ENCODE measurements around the gene LONP1. TPM values are rescaled to one million over a fixed set of nuclear protein-coding genes. Genes with fewer than 3 reads are reported as not detected.

The LONP1 gene
- polyA plus RNA-seq, 2 of the 4 experiments (the other 2 are of a cell fraction): 42.7 to 68.9 TPM

DNA sequence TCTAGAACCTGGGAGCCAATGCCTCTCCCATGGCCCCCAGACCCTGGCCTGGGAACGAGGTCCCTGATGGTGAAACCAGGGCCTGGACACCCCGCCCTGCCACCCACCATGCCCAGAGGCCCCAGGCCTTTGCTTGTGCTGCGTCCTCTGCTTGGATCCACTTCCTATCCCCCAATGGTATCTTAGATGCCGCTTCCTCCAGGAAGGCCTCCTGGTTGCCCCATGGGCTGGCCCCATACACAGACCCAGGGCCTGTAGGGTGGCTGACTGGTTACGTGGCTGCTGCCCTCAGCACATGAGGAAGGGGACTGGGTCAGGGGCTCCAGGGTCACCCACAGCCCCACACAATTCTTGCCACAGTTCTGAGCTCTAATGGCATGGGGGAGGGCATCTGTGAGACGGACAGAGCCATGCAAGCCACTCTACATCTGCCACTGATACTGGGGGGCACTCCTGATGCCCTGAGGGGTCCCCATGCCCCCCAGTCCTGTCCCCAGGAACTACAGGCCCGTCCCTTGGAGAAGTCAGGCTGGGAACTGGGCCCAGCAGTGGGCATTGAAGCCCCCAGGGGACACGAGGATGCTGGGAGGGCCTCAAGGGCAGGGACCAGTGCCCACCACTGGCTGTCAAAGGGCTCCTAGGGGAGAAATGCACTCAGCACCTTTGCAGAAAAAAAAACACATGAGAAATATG, 24.8 kb downstream of the LONP1 start:
- no peak for FAIRE-seq
- peaks cover 13% of the 10 kb centered on the region for H3K4me1 ChIP-seq

GRCh38 chr19:5694167-5694955, 25.6 kb downstream of the LONP1 start:
- CTCF ChIA-PET: no interaction called here
- no peaks in the 10 kb centered on the region for H3K9me3 ChIP-seq
- FAIRE-seq: no peak
- H3K27ac ChIP-seq: no peak overlapping the region
- ATAC-seq: no peak
- no peak for TF ChIP-seq JUNB (IDR thresholded peaks at IDR 0.05)
- TF ChIP-seq JUN (IDR thresholded peaks at IDR 0.05): 0 out of 5 replicates have a peak, but pooled peaks of 1 of the 2 experiments have one; percentile 22
- H3K4me1 ChIP-seq: peaks cover 13% of the 10 kb centered on the region
- POLR2A ChIA-PET: no interaction called here
- no peak overlapping the region for H3K4me3 ChIP-seq
- H3K4me2 ChIP-seq: no peak overlapping the region
- WGBS (ENCODE audit: missing lambda C conversion rate): 86% methylated on average over 8 of the region's 45 CpGs
- no peak for DNase-seq (ENCODE audit: low read depth in 1 of 2, low spot score in 1 of 2)

More for the DNA sequence above, 24.8 kb downstream of the LONP1 start:
- no peak for ATAC-seq
- no peak overlapping the region for H3K4me2 ChIP-seq
- DNase-seq (ENCODE audit: low read depth in 1 of 2, low spot score in 1 of 2): no peak
- H3K27ac ChIP-seq: no peak overlapping the region
- TF ChIP-seq, protein P1, sequence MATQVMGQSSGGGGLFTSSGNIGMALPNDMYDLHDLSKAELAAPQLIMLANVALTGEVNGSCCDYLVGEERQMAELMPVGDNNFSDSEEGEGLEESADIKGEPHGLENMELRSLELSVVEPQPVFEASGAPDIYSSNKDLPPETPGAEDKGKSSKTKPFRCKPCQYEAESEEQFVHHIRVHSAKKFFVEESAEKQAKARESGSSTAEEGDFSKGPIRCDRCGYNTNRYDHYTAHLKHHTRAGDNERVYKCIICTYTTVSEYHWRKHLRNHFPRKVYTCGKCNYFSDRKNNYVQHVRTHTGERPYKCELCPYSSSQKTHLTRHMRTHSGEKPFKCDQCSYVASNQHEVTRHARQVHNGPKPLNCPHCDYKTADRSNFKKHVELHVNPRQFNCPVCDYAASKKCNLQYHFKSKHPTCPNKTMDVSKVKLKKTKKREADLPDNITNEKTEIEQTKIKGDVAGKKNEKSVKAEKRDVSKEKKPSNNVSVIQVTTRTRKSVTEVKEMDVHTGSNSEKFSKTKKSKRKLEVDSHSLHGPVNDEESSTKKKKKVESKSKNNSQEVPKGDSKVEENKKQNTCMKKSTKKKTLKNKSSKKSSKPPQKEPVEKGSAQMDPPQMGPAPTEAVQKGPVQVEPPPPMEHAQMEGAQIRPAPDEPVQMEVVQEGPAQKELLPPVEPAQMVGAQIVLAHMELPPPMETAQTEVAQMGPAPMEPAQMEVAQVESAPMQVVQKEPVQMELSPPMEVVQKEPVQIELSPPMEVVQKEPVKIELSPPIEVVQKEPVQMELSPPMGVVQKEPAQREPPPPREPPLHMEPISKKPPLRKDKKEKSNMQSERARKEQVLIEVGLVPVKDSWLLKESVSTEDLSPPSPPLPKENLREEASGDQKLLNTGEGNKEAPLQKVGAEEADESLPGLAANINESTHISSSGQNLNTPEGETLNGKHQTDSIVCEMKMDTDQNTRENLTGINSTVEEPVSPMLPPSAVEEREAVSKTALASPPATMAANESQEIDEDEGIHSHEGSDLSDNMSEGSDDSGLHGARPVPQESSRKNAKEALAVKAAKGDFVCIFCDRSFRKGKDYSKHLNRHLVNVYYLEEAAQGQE (IDR thresholded peaks at IDR 0.05): no peak
- TF ChIP-seq ZFP36 (IDR thresholded peaks at IDR 0.05; ENCODE audit: borderline replicate concordance, partially characterized antibody) (peak; percentile 95), HOXB5 (CRISPR knock-in tag; IDR thresholded peaks at IDR 0.05) (no peak)
- TF ChIP-seq, protein P2, sequence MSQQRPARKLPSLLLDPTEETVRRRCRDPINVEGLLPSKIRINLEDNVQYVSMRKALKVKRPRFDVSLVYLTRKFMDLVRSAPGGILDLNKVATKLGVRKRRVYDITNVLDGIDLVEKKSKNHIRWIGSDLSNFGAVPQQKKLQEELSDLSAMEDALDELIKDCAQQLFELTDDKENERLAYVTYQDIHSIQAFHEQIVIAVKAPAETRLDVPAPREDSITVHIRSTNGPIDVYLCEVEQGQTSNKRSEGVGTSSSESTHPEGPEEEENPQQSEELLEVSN (IDR thresholded peaks at IDR 0.05; ENCODE audit: borderline replicate concordance, low read depth): no peak
- H3K4me3 ChIP-seq: no peak overlapping the region
- 94% methylated on average over 3 of the region's 8 CpGs for WGBS (ENCODE audit: missing lambda C conversion rate)
- H3K9me3 ChIP-seq: no peaks in the 10 kb centered on the region
- ChIA-PET CTCF (no interaction called here), POLR2A (no interaction called here)

DNA sequence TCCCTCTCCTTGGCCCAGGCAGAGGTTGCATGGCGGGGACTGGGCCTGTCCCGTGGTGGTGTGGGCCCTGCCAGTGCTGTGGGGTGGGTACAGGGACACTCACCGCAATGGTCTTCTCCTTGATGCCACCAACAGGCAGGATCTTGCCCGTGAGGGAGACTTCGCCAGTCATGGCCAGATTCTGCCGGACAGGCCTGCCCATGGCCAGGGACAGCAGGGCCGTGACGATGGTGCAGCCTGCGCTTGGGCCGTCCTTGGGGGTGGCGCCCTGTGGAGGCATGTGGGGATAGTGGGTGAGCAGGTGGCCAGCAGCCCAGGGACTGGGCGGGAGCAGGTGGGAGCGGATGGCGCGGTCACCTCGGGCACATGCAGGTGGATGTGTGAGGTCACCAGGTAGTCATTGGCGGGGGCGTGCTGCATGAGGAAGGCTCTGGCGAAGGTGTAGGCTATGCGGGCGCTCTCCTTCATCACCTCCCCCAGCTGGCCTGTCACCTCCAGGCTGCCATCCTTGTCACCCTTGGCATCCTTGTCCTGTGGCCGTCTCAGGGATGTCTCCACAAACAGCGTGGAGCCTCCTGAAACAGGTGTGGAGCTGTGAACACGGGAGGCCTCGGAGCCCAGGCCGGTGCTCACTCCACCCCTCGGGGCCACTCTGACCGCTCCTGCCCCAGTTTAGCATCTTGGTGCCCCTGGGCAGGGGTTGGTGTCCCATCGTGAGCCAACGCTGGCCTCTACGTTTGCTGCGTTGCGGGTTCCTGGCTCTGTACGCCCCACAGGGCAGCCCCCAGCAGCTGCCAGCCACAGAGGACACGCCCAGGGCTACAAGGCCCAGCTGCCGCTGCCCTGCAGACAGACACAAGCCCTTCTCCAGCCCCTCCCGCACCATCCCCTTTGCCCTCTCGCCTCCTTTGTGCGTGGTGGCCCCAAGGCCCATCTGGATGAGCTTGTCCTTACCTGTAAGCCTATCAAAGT, 26.5 kb downstream of the LONP1 start:
- no peaks in the 10 kb centered on the region for H3K9me3 ChIP-seq
- H3K4me3 ChIP-seq: no peak overlapping the region
- CTCF ChIA-PET: no interaction called here
- 88% methylated on average over 14 of the region's 39 CpGs for WGBS (ENCODE audit: missing lambda C conversion rate)
- ATAC-seq (peak; percentile 1; a peak in 1 of 6 replicates), DNase-seq (ENCODE audit: low read depth in 1 of 2, low spot score in 1 of 2) (no peak), FAIRE-seq (no peak)
- no peak overlapping the region; the same call in 2 of the 3 replicates for H3K4me2 ChIP-seq
- TF ChIP-seq CHD4 (IDR thresholded peaks at IDR 0.05; ENCODE audit: borderline replicate concordance) (no peak), RNF2 (IDR thresholded peaks at IDR 0.05; ENCODE audit: borderline replicate concordance, low read depth) (no peak), SMC3 (IDR thresholded peaks at IDR 0.05) (no peak), MYC (IDR thresholded peaks at IDR 0.05; ENCODE audit: borderline replicate concordance, low read length) (no peak), ESRRA (IDR thresholded peaks at IDR 0.05; ENCODE audit: borderline replicate concordance, low read length) (no peak), TP53 (CRISPR knock-in tag; IDR thresholded peaks at IDR 0.05) (no peak), RAD21 (conservative IDR thresholded peaks at IDR 0.05 in 1 of 2, IDR thresholded peaks at IDR 0.05 in 1 of 2) (no peak), RFX5 (IDR thresholded peaks at IDR 0.05) (no peak), CBX8 (IDR thresholded peaks at IDR 0.05) (no peak), ZNF302 (CRISPR knock-in tag; IDR thresholded peaks at IDR 0.05) (no peak), EHMT2 (IDR thresholded peaks at IDR 0.05; ENCODE audit: low read depth) (no peak)
- TF ChIP-seq, protein P3, sequence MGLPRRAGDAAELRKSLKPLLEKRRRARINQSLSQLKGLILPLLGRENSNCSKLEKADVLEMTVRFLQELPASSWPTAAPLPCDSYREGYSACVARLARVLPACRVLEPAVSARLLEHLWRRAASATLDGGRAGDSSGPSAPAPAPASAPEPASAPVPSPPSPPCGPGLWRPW (IDR thresholded peaks at IDR 0.05): no peak
- TF ChIP-seq, protein P4, sequence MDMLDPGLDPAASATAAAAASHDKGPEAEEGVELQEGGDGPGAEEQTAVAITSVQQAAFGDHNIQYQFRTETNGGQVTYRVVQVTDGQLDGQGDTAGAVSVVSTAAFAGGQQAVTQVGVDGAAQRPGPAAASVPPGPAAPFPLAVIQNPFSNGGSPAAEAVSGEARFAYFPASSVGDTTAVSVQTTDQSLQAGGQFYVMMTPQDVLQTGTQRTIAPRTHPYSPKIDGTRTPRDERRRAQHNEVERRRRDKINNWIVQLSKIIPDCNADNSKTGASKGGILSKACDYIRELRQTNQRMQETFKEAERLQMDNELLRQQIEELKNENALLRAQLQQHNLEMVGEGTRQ (IDR thresholded peaks at IDR 0.05): no peak
- POLR2A ChIA-PET: no interaction called here
- peaks cover 13% of the 10 kb centered on the region for H3K4me1 ChIP-seq
- no peak overlapping the region for H3K27ac ChIP-seq

Measured in A549 (cell line).